ENCODE results near the gene SAP130. TPM values are rescaled to one million over a fixed set of nuclear protein-coding genes. Genes with fewer than 3 reads are reported as not detected.
A peak's percentile ranks its signal among the peaks of the same experiment; 100 is the strongest.

SAP130 gene
- total and polyA plus RNA-seq, 2 of the 4 experiments (the other 2 are of a cell fraction): 6.1 to 17.1 TPM

DNA sequence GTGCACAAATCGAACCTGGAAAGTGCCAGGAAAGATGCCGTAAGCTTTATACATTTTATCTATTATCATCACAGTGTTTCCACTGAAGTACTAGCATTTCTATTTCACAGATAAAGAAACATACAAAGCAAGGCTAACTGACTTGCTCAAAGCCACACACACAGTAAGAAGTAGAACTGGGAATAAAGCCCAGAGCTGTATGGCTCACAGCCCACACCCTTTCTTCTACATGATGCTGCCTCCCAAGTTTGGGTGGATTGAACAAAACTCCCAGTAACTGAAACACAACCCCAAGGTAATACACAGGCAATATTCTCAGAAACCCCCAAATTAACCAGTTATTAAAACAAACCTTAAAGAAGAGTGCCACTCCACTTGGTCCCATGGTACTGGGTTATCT lies 11.2 kb downstream of the SAP130 start:
- H3K56ac ChIP-seq (ENCODE audit: extremely low read depth, insufficient read depth, low read length): no peak overlapping the region
- POLR2A ChIA-PET (ENCODE audit: unreplicated experiment): interaction anchor here (0.5 kb wide), 1 partner anchor 212 kb away, joined by 6 read pairs; no protein-coding TSS in a partner anchor
- H3K4me1 ChIP-seq (ENCODE audit: control insufficient read depth, insufficient read depth, low read length): no peaks in the 10 kb centered on the region
- no peak overlapping the region for H2AFZ ChIP-seq (replicated peaks; ENCODE audit: low read length, poor library complexity)
- H3K36me3 ChIP-seq (ENCODE audit: control insufficient read depth, insufficient read depth, low read length): peaks cover 41% of the 10 kb centered on the region
- no peak overlapping the region for H4K91ac ChIP-seq (ENCODE audit: insufficient read depth, low read depth, low read length)
- in situ Hi-C loops (cut with MboI; ENCODE audit: low sequenced_read_pairs) (no loop called here), dilution Hi-C loops (cut with HindIII; ENCODE audit: low sequenced_read_pairs, unreplicated experiment) (no loop called here), intact Hi-C loops (cut with micrococcal nuclease) (no loop called here)
- H3K9ac ChIP-seq (ENCODE audit: low read depth, low read length): no peak overlapping the region
- peak; percentile 27; the same call in 1 of the 2 replicates for ATAC-seq (ENCODE audit: low read depth)
- H2BK15ac ChIP-seq (ENCODE audit: low read depth, low read length): no peak overlapping the region
- H3K4me3 ChIP-seq (ENCODE audit: insufficient read depth, low read depth, low read length): no peak overlapping the region
- DNase-seq: peak; percentile 28
- H3K9me3 ChIP-seq (ENCODE audit: control insufficient read depth, insufficient read depth, low read length): no peaks in the 10 kb centered on the region
- no peak overlapping the region for H2BK120ac ChIP-seq (ENCODE audit: low read depth, low read length)
- H2AK9ac ChIP-seq (replicated peaks; ENCODE audit: low read depth, low read length, poor library complexity): no peak overlapping the region
- no peaks in the 10 kb centered on the region for H3K9me1 ChIP-seq (ENCODE audit: insufficient read depth, low read length)
- H4K8ac ChIP-seq (ENCODE audit: low read depth in 2 of 2, low read length in 2 of 2): no peak overlapping the region
- no peaks in the 10 kb centered on the region for H4K20me1 ChIP-seq (ENCODE audit: insufficient read depth, low read length)
- no peak overlapping the region for H3K14ac ChIP-seq (replicated peaks; ENCODE audit: low read depth, low read length)
- no peak overlapping the region for H3K18ac ChIP-seq (ENCODE audit: low read depth, low read length)
- no peak overlapping the region for H2AK5ac ChIP-seq (ENCODE audit: low read depth, low read length)
- H4K5ac ChIP-seq (ENCODE audit: low read depth, low read length): no peak overlapping the region
- peaks cover 7 to 9% of the 10 kb centered on the region in 2 experiments; a peak in 2 of 4 replicates for H3K79me1 ChIP-seq (ENCODE audit: low read depth in 1 of 2, low read length in 2 of 2)
- no peak overlapping the region for H3K4me2 ChIP-seq (ENCODE audit: low read depth, low read length)
- H2BK20ac ChIP-seq (ENCODE audit: low read depth, low read length): no peak overlapping the region
- TF ChIP-seq RFX5 (IDR thresholded peaks at IDR 0.05; ENCODE audit: low read depth, low read length) (no peak), CEBPB (IDR thresholded peaks at IDR 0.05; ENCODE audit: low read depth, low read length) (no peak), SMC3 (IDR thresholded peaks at IDR 0.05; ENCODE audit: low read depth, low read length) (no peak), MXI1 (IDR thresholded peaks at IDR 0.05; ENCODE audit: borderline replicate concordance, low read depth, low read length) (no peak), RAD21 (IDR thresholded peaks at IDR 0.05; ENCODE audit: low read length) (no peak)
- TF ChIP-seq, protein P1, sequence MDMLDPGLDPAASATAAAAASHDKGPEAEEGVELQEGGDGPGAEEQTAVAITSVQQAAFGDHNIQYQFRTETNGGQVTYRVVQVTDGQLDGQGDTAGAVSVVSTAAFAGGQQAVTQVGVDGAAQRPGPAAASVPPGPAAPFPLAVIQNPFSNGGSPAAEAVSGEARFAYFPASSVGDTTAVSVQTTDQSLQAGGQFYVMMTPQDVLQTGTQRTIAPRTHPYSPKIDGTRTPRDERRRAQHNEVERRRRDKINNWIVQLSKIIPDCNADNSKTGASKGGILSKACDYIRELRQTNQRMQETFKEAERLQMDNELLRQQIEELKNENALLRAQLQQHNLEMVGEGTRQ (IDR thresholded peaks at IDR 0.05; ENCODE audit: low read depth, low read length): no peak
- TF ChIP-seq, protein P2, sequence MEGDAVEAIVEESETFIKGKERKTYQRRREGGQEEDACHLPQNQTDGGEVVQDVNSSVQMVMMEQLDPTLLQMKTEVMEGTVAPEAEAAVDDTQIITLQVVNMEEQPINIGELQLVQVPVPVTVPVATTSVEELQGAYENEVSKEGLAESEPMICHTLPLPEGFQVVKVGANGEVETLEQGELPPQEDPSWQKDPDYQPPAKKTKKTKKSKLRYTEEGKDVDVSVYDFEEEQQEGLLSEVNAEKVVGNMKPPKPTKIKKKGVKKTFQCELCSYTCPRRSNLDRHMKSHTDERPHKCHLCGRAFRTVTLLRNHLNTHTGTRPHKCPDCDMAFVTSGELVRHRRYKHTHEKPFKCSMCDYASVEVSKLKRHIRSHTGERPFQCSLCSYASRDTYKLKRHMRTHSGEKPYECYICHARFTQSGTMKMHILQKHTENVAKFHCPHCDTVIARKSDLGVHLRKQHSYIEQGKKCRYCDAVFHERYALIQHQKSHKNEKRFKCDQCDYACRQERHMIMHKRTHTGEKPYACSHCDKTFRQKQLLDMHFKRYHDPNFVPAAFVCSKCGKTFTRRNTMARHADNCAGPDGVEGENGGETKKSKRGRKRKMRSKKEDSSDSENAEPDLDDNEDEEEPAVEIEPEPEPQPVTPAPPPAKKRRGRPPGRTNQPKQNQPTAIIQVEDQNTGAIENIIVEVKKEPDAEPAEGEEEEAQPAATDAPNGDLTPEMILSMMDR (conservative IDR thresholded peaks at IDR 0.05; ENCODE audit: low read depth, low read length): no peak
- no peak overlapping the region for H2BK5ac ChIP-seq (ENCODE audit: low read depth, low read length, poor library complexity, severe bottlenecking)
- CTCF ChIA-PET: no interaction called here
- BruUV-seq (replicated peaks): no TSS peak
- WGBS, 2 experiments (ENCODE audit: extremely low coverage in 2 of 2, insufficient read length in 1 of 2): no CpG with 5 or more reads among the region's 2 CpGs
- no peak overlapping the region for H3K23ac ChIP-seq (ENCODE audit: low read depth, low read length)
- no peak overlapping the region for H3K27ac ChIP-seq (ENCODE audit: insufficient read depth, low read length)
- H3K4ac ChIP-seq (ENCODE audit: low read depth, low read length): no peak overlapping the region
- no peaks in the 10 kb centered on the region for H3K27me3 ChIP-seq (ENCODE audit: control insufficient read depth, insufficient read depth, low read length)

Measured in IMR-90 (cell line).